B cell (primary cell): Measurements from ENCODE around the gene C19orf12.

Experiments used
- CTCF ChIP-seq: fragments of 200-600 bp; IDR thresholded peaks from one replicate; pipeline ENCODE4 v1.8.0; 2022; ENCODE audit warnings: antibody characterized with exemption, mild to moderate bottlenecking
- EZH2 ChIP-seq: IDR thresholded peaks from 2 replicates; pipeline ENCODE4 v1.6.1; 2012; ENCODE audit warnings: borderline replicate concordance, low read depth, mild to moderate bottlenecking, moderate library complexity, low read length; ENCODE audit not compliant: insufficient read depth, poor library complexity, severe bottlenecking

DNA sequence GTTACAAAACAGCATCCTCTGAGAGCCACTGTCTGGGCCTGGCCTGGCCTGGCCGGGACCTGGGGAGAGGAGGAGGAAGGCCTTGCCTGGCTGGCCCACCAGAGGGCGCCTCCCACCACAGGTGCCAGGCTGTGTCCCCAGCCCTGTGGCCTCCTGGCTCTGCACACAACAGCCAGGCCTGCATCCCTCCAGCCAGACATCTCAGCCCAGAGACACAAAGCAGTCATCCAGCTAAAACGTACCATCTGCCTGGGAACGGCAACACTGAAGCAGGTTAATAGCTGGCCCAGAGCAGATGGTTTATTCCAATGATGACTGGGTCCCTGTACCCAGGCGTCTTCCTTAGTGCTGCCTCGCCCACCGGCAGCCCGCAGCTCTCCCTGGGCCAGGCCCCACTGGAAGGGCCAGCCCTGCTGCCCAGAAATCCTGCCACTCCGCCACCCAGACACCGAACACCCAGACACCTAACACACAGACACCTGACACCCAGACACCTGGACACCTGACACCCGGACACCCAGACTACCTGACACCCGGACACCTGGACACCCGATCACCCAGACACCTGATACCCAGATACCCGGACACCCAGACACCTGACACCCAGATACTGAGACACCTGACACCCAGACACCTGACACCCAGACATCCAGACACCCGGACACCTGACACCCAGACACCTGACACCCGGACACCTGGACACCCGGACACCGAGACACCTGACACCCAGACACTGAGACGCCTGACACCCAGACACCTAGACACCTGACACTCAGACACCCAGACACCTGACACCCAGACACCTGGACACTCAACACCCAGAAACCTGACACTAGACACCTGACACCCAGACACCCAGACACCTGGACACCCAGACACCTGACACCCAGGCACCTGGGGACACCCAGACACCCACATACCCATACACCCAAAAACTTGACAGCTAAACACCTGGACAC is 20.1 kb downstream of the C19orf12 start:
- TF ChIP-seq CTCF (peak; percentile 90), EZH2 (no peak)
